ENCODE measurements around the gene SRPX.

Gene SRPX

DNA sequence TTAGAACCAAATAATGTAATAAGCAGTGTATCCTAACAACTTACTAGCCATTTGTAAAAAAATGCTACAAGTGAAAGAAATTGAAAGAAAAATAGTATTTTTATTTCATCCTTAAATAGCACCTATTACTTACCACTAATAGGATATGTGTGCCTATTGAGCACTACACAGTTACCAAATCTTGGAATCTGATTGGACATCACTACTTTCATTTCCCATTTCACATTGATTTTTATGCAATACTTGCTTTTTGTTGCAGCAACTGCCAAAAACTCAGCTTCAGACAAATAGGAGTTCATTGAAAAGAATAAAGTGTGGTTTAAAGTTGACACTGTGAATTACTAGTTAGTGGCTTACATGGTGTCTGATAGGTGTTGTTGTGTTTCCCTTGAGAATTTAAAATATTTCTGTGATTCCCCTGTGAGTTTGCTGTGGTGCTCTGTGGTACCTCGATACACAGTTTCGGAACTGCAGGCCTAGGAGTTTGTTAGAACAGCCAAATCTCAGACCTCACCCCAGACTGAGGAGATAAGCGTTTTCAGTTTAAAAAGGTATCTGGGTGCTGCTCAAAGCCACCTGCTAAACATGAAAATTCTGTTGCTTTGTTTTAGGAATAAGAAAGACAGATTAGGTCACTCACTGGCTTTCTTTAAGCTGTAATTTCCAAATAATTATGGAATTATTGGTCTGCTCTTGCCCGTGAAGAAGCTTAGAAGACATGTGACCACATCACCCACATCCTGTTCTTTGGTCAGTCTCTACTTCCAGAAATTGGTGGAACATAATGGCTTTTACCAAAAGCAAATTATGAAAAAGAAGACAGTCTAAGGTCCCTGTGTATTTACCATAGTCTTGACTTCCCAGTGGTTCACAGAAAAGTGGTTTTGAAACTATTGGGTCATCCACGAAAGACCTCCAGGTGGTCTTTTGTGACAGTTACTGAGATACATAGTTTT lies 116.5 kb downstream of the SRPX start:
- H3K4me3 ChIP-seq (ENCODE audit: low read length): no peak overlapping the region
- H3K27me3 ChIP-seq (ENCODE audit: insufficient read depth, low read length): no peaks in the 10 kb centered on the region
- no peak overlapping the region for H3K9ac ChIP-seq (ENCODE audit: low read depth, low read length)
- peaks cover 6% of the 10 kb centered on the region; the same call in 1 of the 2 replicates for H3K4me1 ChIP-seq (ENCODE audit: insufficient read depth, low read length)
- H3K9me3 ChIP-seq (ENCODE audit: insufficient read depth, low read depth, low read length): no peaks in the 10 kb centered on the region
- H3K36me3 ChIP-seq (ENCODE audit: insufficient read depth, low read depth, low read length): no peaks in the 10 kb centered on the region
- no peak overlapping the region for H3K27ac ChIP-seq (ENCODE audit: low read length)

DNA sequence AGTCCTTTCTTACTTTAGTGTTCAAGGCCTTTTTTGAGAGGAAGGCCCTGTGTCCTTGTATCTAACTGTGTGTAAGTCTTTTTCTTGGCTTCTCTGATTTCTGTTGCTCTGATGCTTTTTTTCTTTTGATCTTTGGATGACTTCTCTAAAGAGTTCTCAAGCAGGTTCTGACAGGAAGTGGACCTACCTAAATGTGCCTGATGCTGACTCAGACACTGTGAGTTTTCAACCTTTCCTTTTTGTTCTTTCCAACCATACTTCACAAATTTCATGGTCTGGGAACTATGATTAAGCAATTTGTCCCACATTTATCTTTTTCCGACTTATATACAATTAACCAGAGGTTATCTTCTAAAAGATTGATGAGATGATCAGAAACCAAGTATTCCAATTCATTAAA lies 117.8 kb downstream of the SRPX start:
- Histone ChIP-seq H3K27ac (ENCODE audit: low read length) (no peak overlapping the region), H3K9ac (ENCODE audit: low read depth, low read length) (no peak overlapping the region), H3K36me3 (ENCODE audit: insufficient read depth, low read depth, low read length) (no peaks in the 10 kb centered on the region), H3K4me1 (ENCODE audit: insufficient read depth, low read length) (peaks cover 6% of the 10 kb centered on the region; the same call in 1 of the 2 replicates), H3K9me3 (ENCODE audit: insufficient read depth, low read depth, low read length) (no peaks in the 10 kb centered on the region), H3K4me3 (ENCODE audit: low read length) (no peak overlapping the region), H3K27me3 (ENCODE audit: insufficient read depth, low read length) (no peaks in the 10 kb centered on the region)

DNA sequence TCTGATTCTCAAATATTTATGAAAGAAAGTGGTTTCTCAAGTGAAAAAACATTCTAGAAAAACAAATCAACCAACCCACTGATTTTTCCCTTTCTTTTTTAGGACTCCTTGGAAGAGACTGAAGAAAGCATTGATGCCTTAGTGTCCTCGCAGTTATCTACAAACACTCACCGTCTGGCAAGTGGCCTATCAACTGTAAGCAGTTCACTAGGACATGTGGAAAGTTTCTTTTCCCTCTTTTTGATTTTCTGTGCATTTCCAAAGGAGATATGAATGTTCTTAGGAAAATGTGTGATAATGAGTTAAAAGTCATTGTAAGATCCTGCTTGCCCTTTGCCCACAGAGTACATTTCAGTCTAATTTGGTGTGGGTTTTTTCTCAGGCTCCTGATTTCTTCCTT lies 118.4 kb downstream of the SRPX start:
- no peaks in the 10 kb centered on the region for H3K9me3 ChIP-seq (ENCODE audit: insufficient read depth, low read depth, low read length)
- no peak overlapping the region for H3K4me3 ChIP-seq (ENCODE audit: low read length)
- H3K27me3 ChIP-seq (ENCODE audit: insufficient read depth, low read length): no peaks in the 10 kb centered on the region
- H3K4me1 ChIP-seq (ENCODE audit: insufficient read depth, low read length): peaks cover 6% of the 10 kb centered on the region; the same call in 1 of the 2 replicates
- no peak overlapping the region for H3K9ac ChIP-seq (ENCODE audit: low read depth, low read length)
- H3K27ac ChIP-seq (ENCODE audit: low read length): no peak overlapping the region
- H3K36me3 ChIP-seq (ENCODE audit: insufficient read depth, low read depth, low read length): no peaks in the 10 kb centered on the region

DNA sequence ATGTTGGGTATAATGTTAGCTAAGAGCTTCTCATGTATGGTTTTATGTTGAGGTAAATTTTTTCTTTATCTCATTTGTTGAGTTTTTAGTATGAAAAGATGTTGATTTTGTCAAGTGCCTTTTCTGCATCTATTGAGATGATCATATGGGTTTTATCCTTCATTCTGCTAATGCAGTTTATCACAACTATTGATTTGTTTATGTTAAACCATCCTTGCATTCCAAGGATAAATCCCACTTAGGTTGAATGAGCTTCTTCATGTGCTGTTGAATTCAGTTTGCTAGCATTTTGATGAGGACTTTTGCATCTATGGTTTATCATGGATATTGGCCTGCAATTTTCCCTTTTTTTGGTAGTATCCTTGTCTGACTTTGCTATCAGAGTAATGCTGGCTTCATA lies 121.0 kb downstream of the SRPX start:
- no peaks in the 10 kb centered on the region for H3K36me3 ChIP-seq (ENCODE audit: insufficient read depth, low read depth, low read length)
- no peak overlapping the region for H3K4me3 ChIP-seq (ENCODE audit: low read length)
- no peaks in the 10 kb centered on the region for H3K4me1 ChIP-seq (ENCODE audit: insufficient read depth, low read length)
- no peak overlapping the region for H3K27ac ChIP-seq (ENCODE audit: low read length)
- no peaks in the 10 kb centered on the region for H3K27me3 ChIP-seq (ENCODE audit: insufficient read depth, low read length)
- H3K9me3 ChIP-seq (ENCODE audit: insufficient read depth, low read depth, low read length): no peaks in the 10 kb centered on the region
- H3K9ac ChIP-seq (ENCODE audit: low read depth, low read length): no peak overlapping the region
